Brain microvascular endothelial cell (primary cell): ENCODE results near the gene MAST2.

Experiments used
- DNase-seq: peaks from one replicate; pipeline ENCODE4 v3.0.0-alpha.2; 2020
- H3K27ac ChIP-seq: fragments of 250-450 bp; sonication (Bioruptor Pico); 2 replicates; pipeline ENCODE4 v1.5.1; 2020; ENCODE audit warnings: mild to moderate bottlenecking, moderate library complexity
- H3K27me3 ChIP-seq: fragments of 250-450 bp; sonication (Bioruptor Pico); replicated peaks from 2 replicates; pipeline ENCODE4 v1.5.1; 2020; ENCODE audit warnings: mild to moderate bottlenecking
- H3K36me3 ChIP-seq: fragments of 250-450 bp; sonication (Bioruptor Pico); replicated peaks from 2 replicates; pipeline ENCODE4 v1.5.1; 2020; ENCODE audit warnings: mild to moderate bottlenecking
- H3K4me3 ChIP-seq: 2 replicates; pipeline ENCODE4 v1.5.1; 2011; ENCODE audit warnings: low read depth, mild to moderate bottlenecking, control low read depth, low read length, moderate library complexity
- CTCF ChIP-seq: IDR thresholded peaks from 2 replicates; pipeline ENCODE4 v1.5.1; 2011; ENCODE audit warnings: low read depth, mild to moderate bottlenecking, moderate library complexity, low read length, control low read depth, inconsistent platforms; ENCODE audit errors: missing control alignments
- in situ Hi-C: cut with HindIII; loops from 2 replicates; pipeline ENCODE4 v1.10.0; 2017; ENCODE audit warnings: low sequenced_read_pairs, low pct_ligation_motif_present

The MAST2 gene

DNA sequence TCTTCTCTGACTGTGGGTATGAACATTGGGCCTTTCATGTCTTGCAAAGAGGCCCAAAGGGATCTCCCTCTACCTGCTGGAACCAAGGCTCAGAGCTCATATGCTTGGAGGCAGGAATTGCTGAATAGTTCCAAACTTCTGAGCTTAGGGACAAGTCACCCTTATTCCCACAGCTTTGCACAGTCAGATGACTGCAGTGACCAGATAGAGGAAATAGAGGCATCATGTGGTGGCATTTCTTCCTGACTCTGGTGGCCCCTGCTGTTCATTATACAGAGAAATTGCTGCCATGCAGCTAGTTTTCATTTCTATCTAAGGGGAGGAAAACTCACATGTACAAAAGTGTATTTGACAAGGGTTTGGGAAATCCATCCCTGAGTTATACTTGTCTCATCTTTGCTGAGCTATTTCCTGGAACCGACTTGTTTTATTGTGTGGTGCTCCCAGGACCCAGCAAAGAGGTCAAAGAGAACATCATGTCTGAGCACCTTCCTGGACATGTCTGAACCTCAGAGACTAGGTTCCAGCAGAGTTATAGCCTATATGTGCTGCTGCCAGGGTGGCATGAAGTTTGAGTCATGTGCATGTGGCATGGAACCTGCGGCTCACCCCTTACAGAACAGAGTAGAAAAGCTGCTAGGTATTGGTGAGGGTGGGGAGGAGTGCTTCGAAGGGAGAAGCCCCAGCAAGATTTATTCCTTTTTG, 197.8 kb downstream of the MAST2 start:
- Histone ChIP-seq H3K36me3 (no peaks in the 10 kb centered on the region), H3K4me3 (no peak overlapping the region), H3K27me3 (no peaks in the 10 kb centered on the region), H3K27ac (no peak overlapping the region)
- TF ChIP-seq CTCF = no peak
- in situ Hi-C loops = no loop called here
- no peak for DNase-seq

- Histone ChIP-seq H3K27ac (no peak overlapping the region), H3K27me3 (no peaks in the 10 kb centered on the region), H3K4me3 (no peak overlapping the region), H3K36me3 (peaks cover 8% of the 10 kb centered on the region)
- no peak for DNase-seq
- in situ Hi-C loops = no loop called here
- no peak for TF ChIP-seq CTCF
Measured at GRCh38 chr1:46002551-46003150, 199.2 kb downstream of the MAST2 start.

- Histone ChIP-seq H3K4me3 (no peak overlapping the region), H3K27me3 (no peaks in the 10 kb centered on the region), H3K36me3 (peaks cover 10% of the 10 kb centered on the region), H3K27ac (no peak overlapping the region)
- no peak for DNase-seq
- TF ChIP-seq CTCF = no peak
- in situ Hi-C loops = no loop called here
Measured at GRCh38 chr1:46003315-46003714, 199.9 kb downstream of the MAST2 start.

DNA sequence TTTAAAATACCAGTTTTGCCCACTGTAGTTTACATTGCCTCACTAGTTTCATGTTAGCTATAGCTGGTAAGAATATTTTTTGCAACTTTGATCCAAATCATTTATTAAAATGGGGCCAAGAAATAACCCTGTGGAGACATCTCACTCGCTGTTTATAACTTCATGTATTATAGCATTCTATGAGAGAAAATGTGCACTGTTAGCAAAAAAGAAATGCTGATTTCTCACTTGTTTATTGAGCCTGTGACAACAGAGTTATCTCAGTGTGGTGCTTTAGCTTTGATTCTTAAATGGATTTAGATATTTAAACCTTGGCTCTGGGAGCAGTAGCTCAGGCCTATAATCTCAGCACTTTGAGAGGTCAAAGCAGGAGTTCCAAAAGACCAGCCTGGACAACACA, 201.1 kb downstream of the MAST2 start:
- TF ChIP-seq CTCF = no peak
- in situ Hi-C loops = no loop called here
- peaks cover 22% of the 10 kb centered on the region for H3K36me3 ChIP-seq

GRCh38 chr1:46005594-46005993, 202.2 kb downstream of the MAST2 start:
- Histone ChIP-seq H3K4me3 (no peak overlapping the region), H3K27me3 (no peaks in the 10 kb centered on the region), H3K36me3 (peaks cover 24% of the 10 kb centered on the region), H3K27ac (no peak overlapping the region)
- in situ Hi-C loops = no loop called here
- TF ChIP-seq CTCF = no peak
- DNase-seq = no peak

More for the DNA sequence above, 201.1 kb downstream of the MAST2 start:
- no peak for DNase-seq
- no peak overlapping the region for H3K4me3 ChIP-seq
- H3K27ac ChIP-seq = no peak overlapping the region
- no peaks in the 10 kb centered on the region for H3K27me3 ChIP-seq
